PC-3 (cell line): ENCODE data around the gene CLMN.

ENCODE experiments used
- CTCF ChIP-seq: fragments of 300-600 bp; sonication (generic); conservative IDR thresholded peaks from 2 replicates; pipeline ENCODE4 v1.5.1; 2017; ENCODE audit warnings: antibody characterized with exemption, low read depth, mild to moderate bottlenecking, low read length
- EZH2 ChIP-seq: fragments of 300-600 bp; sonication (generic); IDR thresholded peaks from one replicate; pipeline ENCODE4 v1.6.1; 2017; ENCODE audit warnings: antibody characterized with exemption, mild to moderate bottlenecking, low read length; ENCODE audit not compliant: unreplicated experiment

- TF ChIP-seq CTCF = no peak
- no peak for TF ChIP-seq EZH2
Observed at GRCh38 chr14:95138876-95139275, 180.8 kb downstream of the CLMN start.
